A549 treated with AZD9567 at 1 μM for 4 hours (cell line): ENCODE results near the gene MACIR. TPM values are rescaled to one million over a fixed set of nuclear protein-coding genes. Genes with fewer than 3 reads are reported as not detected.

Experiments used
- total RNA-seq: library from RNA; stranded (reverse); fragments of 200-300 nt; extraction: Qiagen RNA extraction; gene quantifications from 5 replicates; pipeline ENCODE4 v1.2.3, GENCODE V29; 2022; ENCODE audit not compliant: insufficient read depth

The MACIR gene
- total RNA-seq, result 18.7 to 24.4 TPM (median 22.7 TPM) in 5 replicates

GRCh38 chr5:103258368-103258956 lies at the start of gene MACIR:
MACIR (plus strand) TSS chr5:103258763; CDS start chr5:103275920, 17,157 bp downstream.

Other genes starting within 250 kb of the MACIR start
- 3.9 to 9.4 TPM (median 4.2 TPM) in 5 replicates for gene GIN1, start 138.6 kb upstream of the MACIR start, total RNA-seq
- 15.5 to 27.3 TPM (median 24.4 TPM) in 5 replicates for gene PPIP5K2, start 138.5 kb upstream of the MACIR start, total RNA-seq